ENCODE results near the gene GLYR1. TPM values are rescaled to one million over a fixed set of nuclear protein-coding genes. Genes with fewer than 3 reads are reported as not detected.

GLYR1 gene
- total RNA-seq, 1 donor from 2014 or later, result 39.7 TPM

DNA sequence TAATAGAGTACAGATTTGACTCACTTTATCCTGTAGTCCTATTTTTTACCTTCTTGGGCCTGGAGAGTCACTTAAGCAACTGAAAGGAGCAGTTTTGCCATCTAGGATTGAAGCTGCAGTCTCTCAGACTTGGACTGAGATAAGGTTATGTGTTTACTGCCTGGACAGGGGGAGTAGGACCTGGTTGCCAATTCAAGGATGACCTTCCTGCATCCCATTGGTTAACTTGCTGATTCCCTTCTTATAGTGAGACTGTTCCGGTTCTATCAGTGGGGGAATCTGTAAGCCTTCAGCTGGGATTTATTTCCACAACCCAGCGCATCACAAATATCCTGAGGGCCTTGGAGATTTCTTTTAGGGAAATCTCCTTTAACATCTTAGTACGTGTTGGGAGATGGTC lies 3.1 kb upstream of the GLYR1 start:
- no peak for DNase-seq (ENCODE audit: low read depth)

DNA sequence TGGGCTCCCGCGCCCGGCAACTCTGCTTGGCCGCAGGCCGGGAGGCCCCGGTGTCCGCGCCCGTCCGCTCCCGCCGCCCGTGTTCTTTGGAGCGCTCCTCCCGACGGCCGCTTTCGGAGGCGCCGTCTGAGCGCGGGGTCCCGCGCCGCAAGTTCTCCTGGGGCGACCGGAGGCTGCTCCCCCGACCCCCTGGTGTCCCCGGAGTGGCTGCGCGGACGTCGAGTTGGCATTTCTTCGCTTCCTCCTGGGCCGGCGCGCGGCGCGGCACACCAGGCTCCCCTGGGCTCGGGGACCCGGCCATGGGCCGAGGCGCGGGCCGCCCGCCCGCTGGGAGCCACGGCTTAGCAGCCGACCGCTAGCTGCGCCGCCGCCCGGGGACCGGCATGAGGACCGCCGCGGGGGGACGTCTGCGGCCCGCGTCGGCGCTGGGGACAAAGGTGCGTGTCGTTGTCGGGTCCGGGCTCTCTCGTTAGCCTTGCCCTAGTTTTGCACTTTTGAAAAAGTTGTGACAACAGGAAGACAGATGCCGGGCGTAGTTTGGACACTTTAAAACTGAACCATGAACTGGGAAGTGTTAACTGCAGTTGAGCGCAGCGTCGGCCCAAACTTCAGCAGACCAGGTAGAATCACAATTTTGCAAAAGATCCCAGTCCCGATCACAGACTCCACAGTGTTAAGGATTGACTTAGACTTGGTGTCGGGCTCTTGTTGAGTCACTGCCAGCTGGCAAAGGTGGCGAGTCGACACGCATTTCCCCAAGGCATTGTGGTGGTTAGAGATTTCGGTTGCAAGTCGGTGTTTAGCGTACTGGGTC lies 893 bp upstream of the GLYR1 start:
- DNase-seq (ENCODE audit: low read depth), result peak; percentile 73

DNA sequence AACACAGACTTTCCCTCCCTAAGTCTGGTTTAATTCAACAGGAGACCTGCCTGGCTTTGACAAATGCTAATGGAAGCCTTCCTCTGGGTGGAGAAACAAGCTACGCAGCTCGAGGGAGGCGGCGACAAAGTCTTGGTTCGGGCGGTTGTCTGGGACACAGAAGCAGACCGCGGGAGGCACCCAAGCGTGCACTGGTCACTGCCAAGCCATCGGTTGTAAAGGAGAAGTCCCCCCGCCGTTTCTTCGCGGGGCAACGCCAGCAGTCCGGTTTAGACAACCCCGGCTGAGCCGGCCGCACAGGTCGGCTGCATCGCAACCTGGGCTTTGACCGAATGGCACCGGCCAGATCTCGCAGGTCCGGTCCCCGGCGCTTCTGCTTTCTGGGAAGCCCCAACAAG lies 586 bp downstream of the GLYR1 start:
- peak; percentile 64 for DNase-seq (ENCODE audit: low read depth)

DNA sequence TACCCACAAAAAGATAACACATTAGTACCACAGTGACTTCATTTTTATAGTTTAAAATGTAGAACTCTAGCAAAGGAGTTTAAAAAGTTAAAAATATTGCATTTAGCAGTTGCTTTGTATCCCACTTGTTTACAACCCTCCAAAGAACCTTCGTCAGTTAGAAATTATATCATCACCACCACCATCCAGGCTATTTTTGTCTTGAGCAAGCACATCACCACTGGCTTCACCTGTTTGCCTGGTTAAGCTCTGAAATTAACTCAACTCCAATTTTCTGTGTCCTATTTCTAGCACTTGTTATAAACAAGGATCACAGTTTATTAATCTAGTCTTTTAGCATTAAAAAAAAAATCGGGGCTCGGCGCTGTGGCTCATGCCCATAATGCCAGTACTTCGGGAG lies 6.1 kb downstream of the GLYR1 start:
- DNase-seq (ENCODE audit: low read depth), result peak; percentile 63

DNA sequence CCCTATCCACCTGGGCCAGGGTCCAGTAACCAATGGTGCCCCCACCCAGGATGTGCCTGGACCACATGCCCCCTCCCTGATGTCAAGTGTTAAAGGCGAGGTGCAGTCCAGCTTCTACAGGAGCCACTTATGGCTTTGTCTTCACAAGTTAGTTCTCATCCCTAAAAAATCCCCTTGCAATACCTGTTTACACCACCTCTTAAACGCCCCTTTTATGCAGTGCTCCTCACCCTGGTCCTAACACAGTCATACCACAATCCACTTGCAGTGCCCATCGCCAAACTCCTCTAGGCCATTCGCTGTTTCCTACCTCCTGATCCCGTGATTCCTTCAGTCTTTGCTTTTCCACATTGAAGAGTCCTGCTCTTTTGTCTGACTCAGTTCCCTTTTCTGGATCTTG lies 7.1 kb downstream of the GLYR1 start:
- DNase-seq (ENCODE audit: low read depth), result no peak

DNA sequence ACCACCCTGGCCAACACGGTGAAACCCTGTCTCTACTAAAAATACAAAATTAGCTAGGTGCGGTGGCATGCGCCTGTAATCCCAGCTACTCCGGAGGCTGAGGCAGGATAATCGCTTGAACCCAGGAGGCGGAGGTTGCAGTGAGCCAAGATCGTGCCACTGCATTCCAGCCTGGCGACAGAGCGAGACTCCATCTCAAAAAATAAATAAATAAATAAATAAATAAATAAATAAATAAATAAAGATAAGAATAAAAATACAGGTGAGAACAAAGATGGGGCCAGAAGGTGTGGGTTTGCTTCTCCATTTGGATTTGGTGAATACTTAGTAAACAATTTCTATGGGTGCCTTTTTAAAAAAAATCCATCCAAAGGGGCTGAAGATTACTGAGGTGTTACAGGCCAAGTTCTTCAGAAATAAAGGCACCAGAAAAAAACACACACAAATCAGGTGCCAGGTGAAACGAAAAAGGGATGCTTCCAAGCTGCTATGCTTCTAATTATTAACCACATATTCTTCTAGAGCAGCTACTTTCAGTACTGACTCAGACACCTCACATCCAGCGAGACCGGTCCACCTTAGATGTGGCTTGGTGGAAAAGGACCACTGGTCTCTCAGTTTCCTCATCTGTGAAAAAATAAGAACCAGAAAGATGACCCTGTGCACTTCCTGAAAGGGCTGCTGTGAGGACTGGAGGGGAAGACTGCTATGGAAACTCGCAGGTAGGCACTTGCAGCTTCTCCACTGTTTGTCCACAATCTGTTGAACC lies 9.2 kb downstream of the GLYR1 start:
- no peak for DNase-seq (ENCODE audit: low read depth)

DNA sequence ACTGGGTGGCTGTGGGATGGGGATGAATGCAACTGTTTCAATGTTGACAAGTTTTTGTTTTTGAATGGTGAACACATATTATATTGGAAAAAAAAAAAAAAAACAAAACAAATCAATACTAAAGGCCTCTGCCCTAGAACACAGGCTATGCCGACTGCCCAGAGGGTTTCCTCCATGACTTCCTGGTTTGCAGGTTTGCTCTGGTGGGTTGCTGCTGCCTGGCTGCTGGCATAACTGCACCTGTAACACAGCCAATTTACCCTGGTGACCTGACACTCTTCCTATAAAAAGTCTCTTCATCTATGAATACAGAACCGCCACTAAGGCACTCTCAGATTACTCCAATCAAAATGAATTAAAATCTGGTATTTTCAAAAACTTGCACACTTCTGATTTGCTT lies 10.4 kb downstream of the GLYR1 start:
- no peak for DNase-seq (ENCODE audit: low read depth)

DNA sequence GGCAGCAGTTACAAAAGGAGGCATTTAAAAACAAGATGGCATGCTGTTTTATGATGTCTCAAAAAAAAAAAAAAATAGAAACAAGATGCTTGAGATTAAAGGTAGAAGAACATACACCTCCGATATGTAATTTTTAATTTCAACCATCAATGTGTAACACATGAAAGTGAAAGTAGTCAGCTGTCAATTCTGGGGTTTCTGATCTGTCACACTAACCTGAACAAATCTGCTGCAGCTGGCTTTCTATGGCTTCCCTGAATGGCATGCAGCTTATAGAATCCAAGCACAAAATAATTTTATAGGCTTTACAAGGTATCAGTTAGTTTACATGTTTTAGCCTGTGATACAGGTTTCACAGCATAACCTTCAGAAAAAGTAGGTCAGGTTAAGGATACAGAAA lies 13.5 kb downstream of the GLYR1 start:
- no peak for DNase-seq (ENCODE audit: low read depth)

DNA sequence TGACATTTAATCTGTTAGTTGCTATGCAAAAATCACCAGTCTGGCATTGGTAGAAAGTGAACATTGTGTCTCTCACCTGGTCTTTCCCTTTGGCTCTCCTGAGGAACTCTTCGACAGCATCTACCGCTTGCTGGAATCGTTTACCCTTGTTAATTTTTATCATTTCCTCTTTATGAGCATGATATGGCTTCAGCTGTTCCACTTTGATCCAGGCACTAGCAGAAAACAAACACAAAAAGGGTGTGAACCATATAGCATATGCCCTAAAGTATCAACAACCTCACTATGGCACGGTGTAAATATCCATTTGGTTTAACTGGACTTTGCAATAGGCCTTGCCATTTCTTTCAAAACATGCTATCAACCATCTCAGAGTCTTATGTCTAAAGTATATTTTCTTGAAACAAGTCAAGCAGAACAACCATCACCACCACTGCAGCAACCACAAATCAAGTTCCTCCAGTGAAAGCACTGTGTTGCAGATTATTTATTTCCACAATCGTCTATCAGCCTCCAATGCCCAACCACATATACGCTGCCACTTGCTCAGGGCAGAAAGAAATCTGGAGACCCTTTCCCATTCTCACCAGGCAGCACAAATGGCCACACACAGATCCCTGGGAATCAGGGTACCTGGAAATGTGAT lies 14.3 kb downstream of the GLYR1 start:
- DNase-seq (ENCODE audit: low read depth), result no peak

DNA sequence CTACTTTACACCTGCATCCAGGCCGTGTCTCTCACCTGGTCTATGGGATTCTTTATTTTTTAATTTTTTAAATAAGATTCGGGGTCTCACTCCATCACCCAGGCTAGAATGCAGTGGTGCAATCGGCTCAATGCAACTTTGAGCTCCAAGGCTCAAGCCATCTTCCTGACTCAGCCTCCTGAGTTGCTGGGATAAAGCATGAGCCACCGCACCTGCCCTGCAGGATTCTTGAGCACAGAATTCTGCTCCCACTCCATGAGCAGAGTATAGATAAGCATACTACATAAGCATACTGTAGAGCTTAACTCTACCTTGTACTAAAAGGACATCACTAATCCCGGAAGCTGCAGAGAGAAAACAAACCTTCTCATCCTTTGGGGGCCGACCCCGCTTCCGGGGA lies 15.5 kb downstream of the GLYR1 start:
- no peak for DNase-seq (ENCODE audit: low read depth)

DNA sequence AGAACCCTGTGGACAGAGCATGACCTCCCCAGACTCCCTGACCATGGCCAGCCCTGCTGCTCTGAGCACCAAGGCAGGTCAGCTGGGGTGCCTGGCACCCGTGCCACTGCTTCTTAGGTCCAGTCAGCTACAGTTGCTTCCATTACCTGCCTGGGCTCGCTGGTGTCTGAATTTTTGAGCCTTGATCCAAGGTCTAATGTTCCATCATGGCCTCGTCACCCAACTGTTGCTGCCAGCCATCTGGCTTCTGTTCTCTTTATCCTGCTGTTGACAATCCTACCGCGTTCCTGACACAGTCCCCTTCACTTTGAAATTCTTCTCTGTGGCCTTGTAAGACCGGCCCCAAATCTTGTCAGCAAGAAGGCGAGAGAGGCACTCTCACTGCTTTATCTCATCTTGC lies 16.7 kb downstream of the GLYR1 start:
- no peak for DNase-seq (ENCODE audit: low read depth)

DNA sequence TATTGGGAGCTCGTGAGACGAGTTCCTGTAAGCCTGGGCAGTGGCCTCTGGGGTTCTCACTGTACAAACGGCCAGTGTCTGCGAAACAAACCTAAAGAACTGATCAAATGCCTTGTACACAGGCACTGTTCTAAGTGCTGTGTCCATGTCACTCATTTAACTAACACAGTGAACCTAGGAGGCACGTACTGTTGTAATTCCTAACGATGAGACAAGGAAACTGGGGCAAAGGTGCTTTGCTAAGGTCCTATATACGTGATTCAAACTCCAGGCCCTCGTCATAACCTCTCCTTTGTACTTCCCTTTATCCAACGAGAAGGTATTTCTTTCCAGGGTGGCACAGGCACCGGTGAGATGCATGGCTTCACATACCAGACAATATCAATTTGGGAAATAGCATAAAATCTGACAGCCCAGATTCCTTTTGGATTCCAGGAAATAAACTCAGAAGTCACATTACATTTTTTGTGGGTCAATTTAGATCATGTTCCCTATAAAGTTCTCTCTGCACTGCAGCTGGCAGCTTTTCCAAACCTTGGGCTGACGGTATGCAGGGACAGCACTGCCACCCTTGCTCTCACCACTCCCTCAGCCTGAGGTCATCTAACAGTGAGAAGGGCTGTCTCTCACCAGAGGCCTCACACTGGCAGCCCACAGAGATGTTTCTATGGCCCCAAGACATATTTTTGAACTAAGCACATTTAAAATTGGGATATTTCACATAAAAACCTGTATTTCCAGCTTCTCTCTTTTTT lies 18.3 kb downstream of the GLYR1 start:
- DNase-seq (ENCODE audit: low read depth), result peak; percentile 61

DNA sequence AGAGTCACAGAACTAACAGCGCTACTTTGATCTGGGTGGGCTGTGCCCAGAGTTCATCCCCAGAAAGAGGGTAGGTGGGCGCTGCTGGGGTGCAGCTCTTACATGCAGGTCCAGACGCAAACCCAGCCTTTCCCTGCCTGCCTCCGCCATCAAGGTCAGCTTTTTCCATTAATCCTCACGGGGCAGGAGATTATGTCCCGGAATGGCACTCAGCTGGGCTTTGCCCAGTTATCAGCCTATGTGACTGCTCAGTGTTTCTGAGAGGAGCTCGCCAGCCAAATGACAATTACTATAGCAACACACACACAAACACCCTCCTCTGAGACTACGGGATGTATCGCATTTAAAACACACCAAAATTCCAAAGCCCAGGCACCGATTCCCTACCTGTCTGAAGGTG lies 20.1 kb downstream of the GLYR1 start:
- no peak for DNase-seq (ENCODE audit: low read depth)

DNA sequence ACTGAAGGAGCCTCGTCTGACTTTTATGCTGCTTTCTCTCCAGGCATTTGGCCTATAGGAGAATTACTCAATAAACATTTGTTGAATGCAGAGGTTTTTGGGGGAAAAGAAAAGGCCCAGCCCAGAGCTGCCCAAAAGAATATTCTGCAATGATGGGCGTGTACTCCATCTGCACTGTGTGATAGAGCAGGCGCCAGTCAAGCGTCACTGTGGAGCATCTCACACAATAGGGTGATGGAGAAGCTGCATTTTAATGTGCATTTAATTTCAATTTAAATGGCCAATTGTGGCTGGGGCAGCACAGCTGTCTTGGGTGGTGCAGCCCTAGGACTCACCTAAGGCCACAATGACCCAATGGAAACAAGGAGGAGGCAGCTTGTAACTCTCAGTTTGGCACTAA lies 20.6 kb downstream of the GLYR1 start:
- DNase-seq (ENCODE audit: low read depth), result no peak

DNA sequence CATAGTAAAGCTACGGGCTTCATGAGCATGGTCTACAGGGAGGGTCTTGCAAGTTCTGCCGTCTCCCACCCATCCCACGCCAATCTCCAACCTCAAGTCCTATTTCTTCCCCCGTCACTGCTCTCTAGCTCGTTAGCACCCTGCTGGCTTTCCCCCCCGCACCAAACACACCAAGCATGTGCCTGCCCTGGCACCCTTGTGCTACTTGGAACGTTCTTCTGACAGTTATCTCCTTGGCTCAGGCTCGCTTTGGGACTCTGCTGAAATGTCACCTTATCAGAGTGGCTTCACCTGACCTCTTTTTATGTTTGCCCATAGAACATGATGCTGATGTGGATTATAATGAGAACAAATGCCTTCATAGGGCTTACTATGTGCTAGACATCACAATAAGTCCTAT lies 21.9 kb downstream of the GLYR1 start:
- DNase-seq (ENCODE audit: low read depth), result no peak

DNA sequence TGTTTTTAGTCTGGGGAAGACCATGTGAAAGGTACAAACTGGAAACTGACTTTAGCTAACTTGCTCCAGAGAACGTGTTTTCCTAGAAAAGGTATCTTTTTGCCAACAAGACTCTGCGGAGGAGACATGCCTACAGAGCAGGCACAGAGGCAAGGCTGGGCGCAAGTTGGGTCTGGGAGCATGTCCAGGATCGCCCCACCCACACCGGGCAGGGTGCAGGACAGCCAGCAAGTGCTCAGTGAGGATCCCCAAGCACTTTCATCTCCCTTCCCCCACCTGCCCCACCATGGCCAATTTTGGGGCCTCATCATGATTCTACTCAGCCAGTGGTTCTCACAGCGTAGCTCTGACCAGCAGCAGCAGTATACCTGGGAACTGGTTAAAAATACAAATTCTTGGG lies 26.4 kb downstream of the GLYR1 start:
- no peak for DNase-seq (ENCODE audit: low read depth)

DNA sequence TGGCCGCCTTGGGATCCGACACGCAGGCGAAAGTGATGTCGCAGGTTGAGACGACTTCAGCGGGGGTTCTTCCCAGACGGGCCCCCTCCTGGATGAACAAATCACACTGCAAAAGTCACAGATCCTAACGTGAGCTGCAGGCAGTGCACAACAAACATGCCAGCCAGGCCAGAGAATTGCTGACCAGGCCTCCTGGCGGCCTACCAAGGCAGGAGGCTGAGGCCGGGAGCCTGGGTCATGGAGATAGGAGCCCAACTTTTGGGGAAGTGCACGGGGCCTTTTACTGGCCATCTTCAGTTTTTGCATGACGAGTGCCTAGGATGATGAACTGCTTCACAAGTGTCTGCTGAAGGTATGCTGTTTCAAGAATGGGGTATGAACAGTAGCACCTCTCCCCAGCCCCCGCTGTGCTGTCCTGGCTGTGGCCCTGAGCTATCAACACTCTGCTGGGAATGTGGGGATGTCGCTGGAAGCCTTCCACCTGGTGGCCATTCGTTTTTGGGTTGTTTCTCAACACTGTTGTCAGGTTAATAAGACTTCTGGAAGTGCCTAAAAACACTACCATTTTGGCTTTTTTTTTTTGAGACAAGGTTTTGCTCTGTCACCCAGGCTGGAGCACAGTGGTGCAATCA lies 32.4 kb downstream of the GLYR1 start:
- no peak for DNase-seq (ENCODE audit: low read depth)

DNA sequence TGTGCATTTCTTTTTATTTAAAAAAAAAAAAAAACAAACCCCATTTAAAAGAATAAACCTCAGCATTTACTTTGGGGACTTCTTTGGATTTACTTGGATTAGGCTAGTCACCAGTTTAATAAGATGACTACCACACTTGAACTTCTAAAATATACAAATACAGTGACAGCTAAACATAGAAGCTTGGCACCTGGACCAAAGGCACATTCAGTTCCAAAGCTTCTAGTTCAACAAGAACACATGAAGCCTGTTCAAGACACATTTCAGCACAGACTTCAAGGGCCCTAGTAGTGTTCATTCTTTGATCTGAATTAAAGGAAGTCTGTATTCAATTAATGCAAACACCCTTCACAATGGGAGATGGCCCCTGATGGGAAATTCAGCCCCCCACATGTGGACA lies 33.0 kb downstream of the GLYR1 start:
- no peak for DNase-seq (ENCODE audit: low read depth)

DNA sequence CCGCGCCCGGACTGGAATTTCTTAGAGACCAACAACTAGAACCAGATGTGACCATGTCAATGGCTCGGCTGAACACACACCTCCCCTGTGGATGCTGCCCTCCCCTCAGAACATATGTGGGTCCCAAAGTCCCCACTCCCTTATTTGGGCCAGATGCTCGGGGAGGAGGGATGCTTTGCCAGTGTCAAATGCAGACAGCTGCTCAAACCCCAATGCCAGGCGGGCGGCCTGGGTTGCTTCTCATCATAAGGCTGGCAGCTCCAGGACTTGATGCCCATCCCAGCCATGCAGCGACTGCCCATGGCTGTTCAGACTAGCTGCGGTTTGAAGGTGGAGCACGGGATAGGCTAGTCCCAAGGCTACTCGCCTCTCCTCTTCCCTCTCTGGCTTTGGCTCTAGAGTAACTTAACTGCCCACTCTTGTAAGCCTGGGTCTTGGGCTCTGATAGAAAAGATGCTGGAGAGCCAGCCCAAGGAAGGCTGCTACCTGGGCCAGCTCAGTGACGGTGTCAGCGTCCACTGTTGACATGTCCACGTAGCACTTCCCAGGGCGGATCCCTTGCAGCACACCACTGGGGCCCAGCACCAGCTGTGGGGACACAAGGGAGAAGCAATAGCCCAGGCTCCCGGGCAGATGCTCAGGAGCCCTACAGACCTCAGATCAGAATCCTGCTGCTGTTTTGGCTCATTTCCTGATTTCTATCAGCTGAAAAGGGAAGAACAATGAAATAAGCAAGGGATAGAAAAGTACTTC lies 33.7 kb downstream of the GLYR1 start:
- DNase-seq (ENCODE audit: low read depth), result no peak

DNA sequence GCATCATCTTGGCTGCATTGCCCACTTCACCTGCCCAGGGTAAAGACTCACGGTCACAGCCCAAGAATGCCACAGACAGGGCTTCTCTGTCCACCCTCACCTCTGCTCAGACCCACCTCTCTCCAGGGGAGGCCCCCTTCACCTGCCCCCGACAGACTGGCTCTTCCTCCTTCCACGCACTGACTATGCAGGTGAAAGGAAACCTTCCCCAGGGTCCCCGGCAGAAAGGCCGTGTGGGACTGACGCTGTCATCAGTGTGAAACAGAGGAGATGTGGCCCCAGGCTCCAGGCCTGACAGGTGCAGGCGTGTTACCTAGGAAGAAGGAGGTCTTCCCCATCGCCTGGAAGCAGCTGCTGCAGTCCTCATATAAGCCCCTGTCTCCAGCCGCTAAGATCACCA lies 35.3 kb downstream of the GLYR1 start:
- no peak for DNase-seq (ENCODE audit: low read depth)
